ENCODE results near the gene AMOTL1. TPM values are rescaled to one million over a fixed set of nuclear protein-coding genes. Genes with fewer than 3 reads are reported as not detected.
A peak's percentile ranks its signal among the peaks of the same experiment; 100 is the strongest.

Gene AMOTL1
- total RNA-seq, 6 experiments from 2014 or later, result 7.4 to 43.8 (median 17.3) TPM

- Histone ChIP-seq H3K4me1 (peaks cover 0 to 79% (median 6%) of the 10 kb centered on the region in 4 donors), H3K9me3 (no peaks in the 10 kb centered on the region), H3K36me3 (peaks cover 0 to 14% (median 0%) of the 10 kb centered on the region in 4 donors), H3K27ac (peak overlapping the region in 1 of 3 donors; percentile 4), H3K4me3 (no peak overlapping the region), H3K27me3 (no peaks in the 10 kb centered on the region)
- ATAC-seq, result peak in 1 of 4 donors; percentile 13
- intact Hi-C loops (cut with DNase I), result loop anchor here in 1 of 2 donors (10.0 kb wide), 1 partner anchor 63 kb away; no protein-coding TSS in a partner anchor
- 97% methylated on average over 3 of the region's 4 CpGs for WGBS (ENCODE audit: insufficient coverage, low coverage, low lambda C conversion rate, missing lambda C conversion rate)
- TF ChIP-seq CTCF (IDR thresholded peaks at IDR 0.05), result no peak
- TF ChIP-seq POLR2A (IDR thresholded peaks at IDR 0.05), result no peak
- no peak for DNase-seq
Measured at GRCh38 chr11:94801866-94802460, 33.8 kb downstream of the AMOTL1 start.

- H3K36me3 ChIP-seq, result peaks cover 0 to 14% (median 0%) of the 10 kb centered on the region in 4 donors
- H3K27me3 ChIP-seq, result no peaks in the 10 kb centered on the region
- no peak overlapping the region for H3K27ac ChIP-seq
- 70% methylated on average over 1 of the region's 5 CpGs for WGBS (ENCODE audit: insufficient coverage, low coverage, low lambda C conversion rate, missing lambda C conversion rate)
- H3K9me3 ChIP-seq, result no peaks in the 10 kb centered on the region
- ATAC-seq (no peak), DNase-seq (no peak)
- peaks cover 0 to 73% (median 3%) of the 10 kb centered on the region in 4 donors for H3K4me1 ChIP-seq
- intact Hi-C loops (cut with DNase I), result loop anchor here in 1 of 2 donors (10.0 kb wide), 1 partner anchor 62 kb away; no protein-coding TSS in a partner anchor
- no peak overlapping the region for H3K4me3 ChIP-seq
- TF ChIP-seq POLR2A (IDR thresholded peaks at IDR 0.05) (no peak), CTCF (IDR thresholded peaks at IDR 0.05) (no peak)
Measured at GRCh38 chr11:94802501-94802900, 34.3 kb downstream of the AMOTL1 start.

DNA sequence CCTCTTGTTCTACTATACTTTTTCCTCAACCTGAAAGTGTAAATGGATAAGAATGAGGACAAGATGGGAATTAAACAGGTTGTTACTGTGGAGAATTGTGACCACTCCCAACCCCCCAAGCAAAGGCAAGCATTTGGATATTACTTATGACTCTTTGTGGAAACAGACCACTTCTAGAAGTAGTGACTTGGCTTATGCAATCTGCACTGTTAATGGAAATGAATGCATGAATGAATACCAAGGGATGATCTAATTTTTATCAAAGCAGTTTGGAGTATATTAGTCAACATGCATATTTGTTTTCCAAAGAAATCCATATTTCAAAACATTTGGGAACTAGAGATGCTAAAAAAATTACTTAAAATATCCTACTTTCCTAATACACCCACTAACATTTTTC lies 35.3 kb downstream of the AMOTL1 start:
- no peak overlapping the region for H3K4me3 ChIP-seq
- no peaks in the 10 kb centered on the region for H3K9me3 ChIP-seq
- intact Hi-C loops (cut with DNase I), result loop anchor here in 1 of 2 donors (10.0 kb wide), 1 partner anchor 61 kb away; no protein-coding TSS in a partner anchor
- ATAC-seq (no peak), DNase-seq (no peak)
- H3K27me3 ChIP-seq, result no peaks in the 10 kb centered on the region
- no peak overlapping the region for H3K27ac ChIP-seq
- H3K4me1 ChIP-seq, result peaks cover 0 to 68% (median 3%) of the 10 kb centered on the region in 4 donors
- peaks cover 0 to 14% (median 0%) of the 10 kb centered on the region in 4 donors for H3K36me3 ChIP-seq
- TF ChIP-seq POLR2A (IDR thresholded peaks at IDR 0.05) (no peak), CTCF (IDR thresholded peaks at IDR 0.05) (no peak)

GRCh38 chr11:94804874-94805273 lies 36.7 kb downstream of the AMOTL1 start:
- Histone ChIP-seq H3K27me3 (no peaks in the 10 kb centered on the region), H3K4me3 (no peak overlapping the region), H3K9me3 (no peaks in the 10 kb centered on the region), H3K36me3 (peaks cover 0 to 5% (median 0%) of the 10 kb centered on the region in 4 donors), H3K4me1 (peaks cover 0 to 63% (median 2%) of the 10 kb centered on the region in 4 donors), H3K27ac (peak overlapping the region in 1 of 3 donors; percentile 3)
- 40% methylated on average over 3 of the region's 4 CpGs for WGBS (ENCODE audit: insufficient coverage, low coverage, low lambda C conversion rate, missing lambda C conversion rate)
- intact Hi-C loops (cut with DNase I), result loop anchor here in 1 of 2 donors (10.0 kb wide), 1 partner anchor 60 kb away; no protein-coding TSS in a partner anchor
- no peak for DNase-seq
- TF ChIP-seq CTCF (IDR thresholded peaks at IDR 0.05) (no peak), POLR2A (IDR thresholded peaks at IDR 0.05) (no peak)
- ATAC-seq, result peak; percentile 43 to 62 (median 50)

All from right lobe of liver (tissue), 6 donors.